HG03196 (cell line): ENCODE measurements around the gene ANKS4B.
"Not testable (repeated sequence)": the region's sequence is repeated elsewhere in the genome, so short reads cannot be mapped to it uniquely, and the experiment has no call there.

Experiments
- ATAC-seq: cut with Tn5 transposase; IDR thresholded peaks from one replicate; pipeline ENCODE4 v1.9.1; 2021; ENCODE audit not compliant: unreplicated experiment

Gene ANKS4B

GRCh38 chr16:21218153-21218552 lies 15.3 kb upstream of the ANKS4B start:
- ATAC-seq, result no peak

GRCh38 chr16:21219551-21219950 lies 13.9 kb upstream of the ANKS4B start:
- no peak for ATAC-seq

GRCh38 chr16:21222495-21223337 lies 10.8 kb upstream of the ANKS4B start:
- ATAC-seq, result no peak

- ATAC-seq, result no peak
Measured at GRCh38 chr16:21223787-21224186, 9.7 kb upstream of the ANKS4B start.

- no peak for ATAC-seq
Measured at GRCh38 chr16:21224800-21225199, 8.7 kb upstream of the ANKS4B start.

GRCh38 chr16:21226749-21227148 lies 6.8 kb upstream of the ANKS4B start:
- ATAC-seq, result no peak

- no peak for ATAC-seq
Measured at GRCh38 chr16:21227866-21228265, 5.6 kb upstream of the ANKS4B start.

- ATAC-seq, result no peak
Measured at GRCh38 chr16:21228361-21228872, 5.1 kb upstream of the ANKS4B start.

- no peak for ATAC-seq
Measured at GRCh38 chr16:21233045-21233520, 416 bp upstream of the ANKS4B start.

- ATAC-seq, result no peak
Measured at GRCh38 chr16:21235199-21235585, 1.7 kb downstream of the ANKS4B start.

- ATAC-seq, result no peak
Measured at GRCh38 chr16:21236831-21237230, 3.3 kb downstream of the ANKS4B start.

- no peak for ATAC-seq
Measured at GRCh38 chr16:21239646-21240045, 6.1 kb downstream of the ANKS4B start.

GRCh38 chr16:21242756-21243155 lies 9.3 kb downstream of the ANKS4B start:
- no peak for ATAC-seq

- ATAC-seq, result no peak
Measured at GRCh38 chr16:21244518-21245215, 11.2 kb downstream of the ANKS4B start.

GRCh38 chr16:21248179-21248578 lies 14.7 kb downstream of the ANKS4B start:
- not testable (repeated sequence) for ATAC-seq

GRCh38 chr16:21250072-21250923 lies 16.8 kb downstream of the ANKS4B start:
- ATAC-seq, result no peak

- ATAC-seq, result no peak
Measured at GRCh38 chr16:21253470-21253869, 20.0 kb downstream of the ANKS4B start.

- ATAC-seq, result no peak
Measured at GRCh38 chr16:21256636-21257035, 23.1 kb downstream of the ANKS4B start.

- ATAC-seq, result no peak
Measured at GRCh38 chr16:21257284-21257683, 23.8 kb downstream of the ANKS4B start.

- ATAC-seq, result no peak
Measured at GRCh38 chr16:21260870-21261791, 27.6 kb downstream of the ANKS4B start.
